Neural cell (in vitro differentiated cells): ENCODE measurements around the gene ARSB.

Experiments
- EP300 ChIP-seq: fragments of 450-650 bp; conservative IDR thresholded peaks from 2 replicates; pipeline ENCODE4 v1.6.1; 2014; ENCODE audit warnings: antibody characterized with exemption, mild to moderate bottlenecking, moderate library complexity; ENCODE audit not compliant: poor library complexity, severe bottlenecking
- SMC3 ChIP-seq: fragments of 450-650 bp; conservative IDR thresholded peaks from 2 replicates; pipeline ENCODE4 v1.6.1; 2014; ENCODE audit warnings: antibody characterized with exemption, mild to moderate bottlenecking, moderate library complexity; ENCODE audit not compliant: poor library complexity
- TAF1 ChIP-seq: IDR thresholded peaks from 2 replicates; pipeline ENCODE4 v1.6.1; 2012; ENCODE audit warnings: low read depth
- TF ChIP-seq, protein P1 (sequence below): fragments of 450-650 bp; IDR thresholded peaks from 2 replicates; pipeline ENCODE4 v1.5.1; 2014; ENCODE audit warnings: antibody characterized with exemption, mild to moderate bottlenecking, moderate library complexity; ENCODE audit not compliant: poor library complexity, severe bottlenecking

DNA sequence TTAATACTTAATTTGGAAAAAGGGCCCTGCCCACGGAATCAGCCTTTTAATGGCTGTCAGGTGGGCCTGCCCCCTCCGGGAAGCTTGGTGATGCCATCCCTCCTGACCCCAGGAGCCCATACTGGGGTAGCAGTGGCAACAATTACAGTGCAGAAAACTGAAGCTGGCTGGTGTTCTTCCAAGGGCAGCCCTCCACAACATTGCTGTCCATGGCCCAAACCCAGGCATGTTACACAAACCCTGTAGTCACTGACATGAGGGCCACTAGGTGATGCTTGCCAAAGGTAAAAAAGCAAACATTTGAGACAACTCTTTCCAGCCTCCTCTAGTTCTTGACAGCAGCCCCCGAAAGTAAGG, 186.5 kb downstream of the ARSB start:
- TF ChIP-seq, protein P1, sequence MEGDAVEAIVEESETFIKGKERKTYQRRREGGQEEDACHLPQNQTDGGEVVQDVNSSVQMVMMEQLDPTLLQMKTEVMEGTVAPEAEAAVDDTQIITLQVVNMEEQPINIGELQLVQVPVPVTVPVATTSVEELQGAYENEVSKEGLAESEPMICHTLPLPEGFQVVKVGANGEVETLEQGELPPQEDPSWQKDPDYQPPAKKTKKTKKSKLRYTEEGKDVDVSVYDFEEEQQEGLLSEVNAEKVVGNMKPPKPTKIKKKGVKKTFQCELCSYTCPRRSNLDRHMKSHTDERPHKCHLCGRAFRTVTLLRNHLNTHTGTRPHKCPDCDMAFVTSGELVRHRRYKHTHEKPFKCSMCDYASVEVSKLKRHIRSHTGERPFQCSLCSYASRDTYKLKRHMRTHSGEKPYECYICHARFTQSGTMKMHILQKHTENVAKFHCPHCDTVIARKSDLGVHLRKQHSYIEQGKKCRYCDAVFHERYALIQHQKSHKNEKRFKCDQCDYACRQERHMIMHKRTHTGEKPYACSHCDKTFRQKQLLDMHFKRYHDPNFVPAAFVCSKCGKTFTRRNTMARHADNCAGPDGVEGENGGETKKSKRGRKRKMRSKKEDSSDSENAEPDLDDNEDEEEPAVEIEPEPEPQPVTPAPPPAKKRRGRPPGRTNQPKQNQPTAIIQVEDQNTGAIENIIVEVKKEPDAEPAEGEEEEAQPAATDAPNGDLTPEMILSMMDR, result no peak
- TF ChIP-seq SMC3 (no peak), EP300 (no peak), TAF1 (no peak)
